Stimulated activated CD4-positive, alpha-beta T cell treated with anti-CD3 and anti-CD28 coated beads, Interleukin-2, amount 100 ng/mL, for 48 hours (primary cell): Measurements from ENCODE around the gene RPUSD3.

Experiments
- DNase-seq, 2 donors: peaks; one replicate each; pipeline ENCODE4 v3.0.0-alpha.2; 2020

The RPUSD3 gene

GRCh38 chr3:9797196-9797945 is 46.4 kb downstream of the RPUSD3 start:
- DNase-seq: no peak

GRCh38 chr3:9795207-9795606 is 48.6 kb downstream of the RPUSD3 start:
- DNase-seq: no peak

GRCh38 chr3:9794400-9794799 is 49.4 kb downstream of the RPUSD3 start:
- no peak for DNase-seq

GRCh38 chr3:9793161-9793781 is 50.5 kb downstream of the RPUSD3 start:
- DNase-seq: no peak

GRCh38 chr3:9792405-9793160 is 51.2 kb downstream of the RPUSD3 start, which contains the start of the genes ARPC4 and TADA3:
Gene ARPC4 (plus strand): TSS chr3:9793082. CDS start chr3:9793122, 40 bp downstream.
Gene TADA3 (minus strand): TSS chr3:9792473. CDS start chr3:9791466, 1,007 bp downstream.
- DNase-seq: peak; percentile 84

- DNase-seq: no peak
Measured at GRCh38 chr3:9791790-9792404, 51.9 kb downstream of the RPUSD3 start.

- DNase-seq: no peak
Measured at GRCh38 chr3:9791127-9791526, 52.7 kb downstream of the RPUSD3 start.
